ENCODE results near the gene CAVIN1. TPM values are rescaled to one million over a fixed set of nuclear protein-coding genes. Genes with fewer than 3 reads are reported as not detected.

CAVIN1 gene
- total and polyA plus RNA-seq, 2 experiments from 2014 or later = 18.1 to 35.7 TPM

DNA sequence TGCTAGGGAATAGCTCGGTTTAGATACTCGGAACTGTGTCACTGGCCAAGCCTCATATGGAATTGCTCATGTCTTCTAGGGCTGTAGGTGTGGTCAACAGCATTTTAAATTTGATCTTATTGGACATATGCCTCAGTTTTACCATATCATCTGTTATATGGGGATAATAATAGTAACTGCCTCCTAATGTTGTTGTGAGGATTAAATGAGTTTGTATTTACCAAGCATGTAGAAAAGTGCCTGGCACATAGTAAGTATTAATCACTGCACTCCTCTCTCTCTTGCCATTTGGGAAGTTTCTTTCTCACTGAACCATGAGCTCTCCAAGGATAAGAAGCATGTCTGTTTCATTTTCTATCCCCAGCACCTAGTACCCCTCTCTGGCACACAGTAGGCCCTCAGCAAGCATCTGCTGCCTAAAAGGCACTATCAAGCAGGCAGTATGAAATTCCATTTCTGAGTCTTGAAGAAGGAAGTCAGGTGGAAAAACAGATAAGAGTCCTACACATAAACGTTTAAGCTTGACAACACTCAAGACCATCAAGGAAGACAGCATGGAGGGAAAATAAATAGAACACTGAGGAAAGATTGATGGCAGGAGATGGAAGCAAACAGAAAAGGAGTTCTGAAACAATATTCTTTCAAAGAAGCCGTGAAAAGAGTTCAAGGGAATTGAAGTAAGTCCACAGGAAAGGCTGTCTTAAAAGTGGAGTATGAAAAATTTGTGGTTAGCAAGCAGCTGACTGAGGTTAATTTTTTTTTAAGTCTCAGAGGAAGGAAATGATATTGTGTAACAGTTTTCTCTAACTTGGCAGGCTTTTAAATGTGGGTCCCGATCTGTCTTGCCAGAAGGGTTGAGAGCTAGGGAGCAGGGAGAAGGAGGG is 33.4 kb upstream of the CAVIN1 start:
- H3K9me3 Mint-ChIP-seq = no peaks in the 10 kb centered on the region
- peaks cover 6% of the 10 kb centered on the region for H3K27me3 Mint-ChIP-seq (ENCODE audit: insufficient read depth, low read depth, poor library complexity)
- Histone ChIP-seq H3K4me3 (no peak overlapping the region), H3F3A (replicated peaks; ENCODE audit: low read depth) (peaks cover 8% of the 10 kb centered on the region; the same call in 1 of the 2 replicates), H3K27me3 (ENCODE audit: insufficient read depth) (no peaks in the 10 kb centered on the region), H3K27ac (ENCODE audit: low read depth) (no peak overlapping the region), H2AFZ (peak overlapping the region; percentile 69; the same call in 1 of the 2 replicates), H3K4me1 (ENCODE audit: insufficient read depth) (peaks cover 29% of the 10 kb centered on the region), H3K79me2 (replicated peaks; ENCODE audit: insufficient read depth) (peaks cover 25% of the 10 kb centered on the region), H3K9me2 (ENCODE audit: insufficient read depth) (no peaks in the 10 kb centered on the region), H4K20me1 (replicated peaks; ENCODE audit: insufficient read depth) (peaks cover 20% of the 10 kb centered on the region), H3K4me2 (no peak overlapping the region), H3K36me3 (ENCODE audit: insufficient read depth) (peaks cover 7% of the 10 kb centered on the region; the same call in 1 of the 2 replicates)
- no peak for ATAC-seq
- H3K4me3 Mint-ChIP-seq = no peak overlapping the region
- H3K4me1 Mint-ChIP-seq = peaks cover 36% of the 10 kb centered on the region
- H3K36me3 Mint-ChIP-seq (ENCODE audit: low read depth) = peaks cover 5% of the 10 kb centered on the region; the same call in 2 of the 3 replicates
- TF ChIP-seq, protein P1, sequence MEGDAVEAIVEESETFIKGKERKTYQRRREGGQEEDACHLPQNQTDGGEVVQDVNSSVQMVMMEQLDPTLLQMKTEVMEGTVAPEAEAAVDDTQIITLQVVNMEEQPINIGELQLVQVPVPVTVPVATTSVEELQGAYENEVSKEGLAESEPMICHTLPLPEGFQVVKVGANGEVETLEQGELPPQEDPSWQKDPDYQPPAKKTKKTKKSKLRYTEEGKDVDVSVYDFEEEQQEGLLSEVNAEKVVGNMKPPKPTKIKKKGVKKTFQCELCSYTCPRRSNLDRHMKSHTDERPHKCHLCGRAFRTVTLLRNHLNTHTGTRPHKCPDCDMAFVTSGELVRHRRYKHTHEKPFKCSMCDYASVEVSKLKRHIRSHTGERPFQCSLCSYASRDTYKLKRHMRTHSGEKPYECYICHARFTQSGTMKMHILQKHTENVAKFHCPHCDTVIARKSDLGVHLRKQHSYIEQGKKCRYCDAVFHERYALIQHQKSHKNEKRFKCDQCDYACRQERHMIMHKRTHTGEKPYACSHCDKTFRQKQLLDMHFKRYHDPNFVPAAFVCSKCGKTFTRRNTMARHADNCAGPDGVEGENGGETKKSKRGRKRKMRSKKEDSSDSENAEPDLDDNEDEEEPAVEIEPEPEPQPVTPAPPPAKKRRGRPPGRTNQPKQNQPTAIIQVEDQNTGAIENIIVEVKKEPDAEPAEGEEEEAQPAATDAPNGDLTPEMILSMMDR (conservative IDR thresholded peaks at IDR 0.05; ENCODE audit: low read depth in 2 of 2) = no peak
- TF ChIP-seq STAT1 (IDR thresholded peaks at IDR 0.05; ENCODE audit: unreplicated experiment) (no peak), JUNB (IDR thresholded peaks at IDR 0.05; ENCODE audit: unreplicated experiment) (no peak), NANOG (IDR thresholded peaks at IDR 0.05; ENCODE audit: borderline replicate concordance) (no peak), EZH2 (IDR thresholded peaks at IDR 0.05; ENCODE audit: low read depth, unreplicated experiment) (no peak), ZNF114 (CRISPR knock-in tag; IDR thresholded peaks at IDR 0.05) (no peak), CREB1 (CRISPR knock-in tag; IDR thresholded peaks at IDR 0.05; ENCODE audit: low read depth) (no peak), ZNF331 (CRISPR knock-in tag; IDR thresholded peaks at IDR 0.05; ENCODE audit: low read depth) (no peak), EZH2phosphoT487 (IDR thresholded peaks at IDR 0.05; ENCODE audit: unreplicated experiment) (no peak), POLR2AphosphoS5 (IDR thresholded peaks at IDR 0.05; ENCODE audit: low read depth) (no peak)
- TF ChIP-seq, protein P2, sequence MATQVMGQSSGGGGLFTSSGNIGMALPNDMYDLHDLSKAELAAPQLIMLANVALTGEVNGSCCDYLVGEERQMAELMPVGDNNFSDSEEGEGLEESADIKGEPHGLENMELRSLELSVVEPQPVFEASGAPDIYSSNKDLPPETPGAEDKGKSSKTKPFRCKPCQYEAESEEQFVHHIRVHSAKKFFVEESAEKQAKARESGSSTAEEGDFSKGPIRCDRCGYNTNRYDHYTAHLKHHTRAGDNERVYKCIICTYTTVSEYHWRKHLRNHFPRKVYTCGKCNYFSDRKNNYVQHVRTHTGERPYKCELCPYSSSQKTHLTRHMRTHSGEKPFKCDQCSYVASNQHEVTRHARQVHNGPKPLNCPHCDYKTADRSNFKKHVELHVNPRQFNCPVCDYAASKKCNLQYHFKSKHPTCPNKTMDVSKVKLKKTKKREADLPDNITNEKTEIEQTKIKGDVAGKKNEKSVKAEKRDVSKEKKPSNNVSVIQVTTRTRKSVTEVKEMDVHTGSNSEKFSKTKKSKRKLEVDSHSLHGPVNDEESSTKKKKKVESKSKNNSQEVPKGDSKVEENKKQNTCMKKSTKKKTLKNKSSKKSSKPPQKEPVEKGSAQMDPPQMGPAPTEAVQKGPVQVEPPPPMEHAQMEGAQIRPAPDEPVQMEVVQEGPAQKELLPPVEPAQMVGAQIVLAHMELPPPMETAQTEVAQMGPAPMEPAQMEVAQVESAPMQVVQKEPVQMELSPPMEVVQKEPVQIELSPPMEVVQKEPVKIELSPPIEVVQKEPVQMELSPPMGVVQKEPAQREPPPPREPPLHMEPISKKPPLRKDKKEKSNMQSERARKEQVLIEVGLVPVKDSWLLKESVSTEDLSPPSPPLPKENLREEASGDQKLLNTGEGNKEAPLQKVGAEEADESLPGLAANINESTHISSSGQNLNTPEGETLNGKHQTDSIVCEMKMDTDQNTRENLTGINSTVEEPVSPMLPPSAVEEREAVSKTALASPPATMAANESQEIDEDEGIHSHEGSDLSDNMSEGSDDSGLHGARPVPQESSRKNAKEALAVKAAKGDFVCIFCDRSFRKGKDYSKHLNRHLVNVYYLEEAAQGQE (IDR thresholded peaks at IDR 0.05; ENCODE audit: unreplicated experiment) = no peak
- TF ChIP-seq, protein P3, sequence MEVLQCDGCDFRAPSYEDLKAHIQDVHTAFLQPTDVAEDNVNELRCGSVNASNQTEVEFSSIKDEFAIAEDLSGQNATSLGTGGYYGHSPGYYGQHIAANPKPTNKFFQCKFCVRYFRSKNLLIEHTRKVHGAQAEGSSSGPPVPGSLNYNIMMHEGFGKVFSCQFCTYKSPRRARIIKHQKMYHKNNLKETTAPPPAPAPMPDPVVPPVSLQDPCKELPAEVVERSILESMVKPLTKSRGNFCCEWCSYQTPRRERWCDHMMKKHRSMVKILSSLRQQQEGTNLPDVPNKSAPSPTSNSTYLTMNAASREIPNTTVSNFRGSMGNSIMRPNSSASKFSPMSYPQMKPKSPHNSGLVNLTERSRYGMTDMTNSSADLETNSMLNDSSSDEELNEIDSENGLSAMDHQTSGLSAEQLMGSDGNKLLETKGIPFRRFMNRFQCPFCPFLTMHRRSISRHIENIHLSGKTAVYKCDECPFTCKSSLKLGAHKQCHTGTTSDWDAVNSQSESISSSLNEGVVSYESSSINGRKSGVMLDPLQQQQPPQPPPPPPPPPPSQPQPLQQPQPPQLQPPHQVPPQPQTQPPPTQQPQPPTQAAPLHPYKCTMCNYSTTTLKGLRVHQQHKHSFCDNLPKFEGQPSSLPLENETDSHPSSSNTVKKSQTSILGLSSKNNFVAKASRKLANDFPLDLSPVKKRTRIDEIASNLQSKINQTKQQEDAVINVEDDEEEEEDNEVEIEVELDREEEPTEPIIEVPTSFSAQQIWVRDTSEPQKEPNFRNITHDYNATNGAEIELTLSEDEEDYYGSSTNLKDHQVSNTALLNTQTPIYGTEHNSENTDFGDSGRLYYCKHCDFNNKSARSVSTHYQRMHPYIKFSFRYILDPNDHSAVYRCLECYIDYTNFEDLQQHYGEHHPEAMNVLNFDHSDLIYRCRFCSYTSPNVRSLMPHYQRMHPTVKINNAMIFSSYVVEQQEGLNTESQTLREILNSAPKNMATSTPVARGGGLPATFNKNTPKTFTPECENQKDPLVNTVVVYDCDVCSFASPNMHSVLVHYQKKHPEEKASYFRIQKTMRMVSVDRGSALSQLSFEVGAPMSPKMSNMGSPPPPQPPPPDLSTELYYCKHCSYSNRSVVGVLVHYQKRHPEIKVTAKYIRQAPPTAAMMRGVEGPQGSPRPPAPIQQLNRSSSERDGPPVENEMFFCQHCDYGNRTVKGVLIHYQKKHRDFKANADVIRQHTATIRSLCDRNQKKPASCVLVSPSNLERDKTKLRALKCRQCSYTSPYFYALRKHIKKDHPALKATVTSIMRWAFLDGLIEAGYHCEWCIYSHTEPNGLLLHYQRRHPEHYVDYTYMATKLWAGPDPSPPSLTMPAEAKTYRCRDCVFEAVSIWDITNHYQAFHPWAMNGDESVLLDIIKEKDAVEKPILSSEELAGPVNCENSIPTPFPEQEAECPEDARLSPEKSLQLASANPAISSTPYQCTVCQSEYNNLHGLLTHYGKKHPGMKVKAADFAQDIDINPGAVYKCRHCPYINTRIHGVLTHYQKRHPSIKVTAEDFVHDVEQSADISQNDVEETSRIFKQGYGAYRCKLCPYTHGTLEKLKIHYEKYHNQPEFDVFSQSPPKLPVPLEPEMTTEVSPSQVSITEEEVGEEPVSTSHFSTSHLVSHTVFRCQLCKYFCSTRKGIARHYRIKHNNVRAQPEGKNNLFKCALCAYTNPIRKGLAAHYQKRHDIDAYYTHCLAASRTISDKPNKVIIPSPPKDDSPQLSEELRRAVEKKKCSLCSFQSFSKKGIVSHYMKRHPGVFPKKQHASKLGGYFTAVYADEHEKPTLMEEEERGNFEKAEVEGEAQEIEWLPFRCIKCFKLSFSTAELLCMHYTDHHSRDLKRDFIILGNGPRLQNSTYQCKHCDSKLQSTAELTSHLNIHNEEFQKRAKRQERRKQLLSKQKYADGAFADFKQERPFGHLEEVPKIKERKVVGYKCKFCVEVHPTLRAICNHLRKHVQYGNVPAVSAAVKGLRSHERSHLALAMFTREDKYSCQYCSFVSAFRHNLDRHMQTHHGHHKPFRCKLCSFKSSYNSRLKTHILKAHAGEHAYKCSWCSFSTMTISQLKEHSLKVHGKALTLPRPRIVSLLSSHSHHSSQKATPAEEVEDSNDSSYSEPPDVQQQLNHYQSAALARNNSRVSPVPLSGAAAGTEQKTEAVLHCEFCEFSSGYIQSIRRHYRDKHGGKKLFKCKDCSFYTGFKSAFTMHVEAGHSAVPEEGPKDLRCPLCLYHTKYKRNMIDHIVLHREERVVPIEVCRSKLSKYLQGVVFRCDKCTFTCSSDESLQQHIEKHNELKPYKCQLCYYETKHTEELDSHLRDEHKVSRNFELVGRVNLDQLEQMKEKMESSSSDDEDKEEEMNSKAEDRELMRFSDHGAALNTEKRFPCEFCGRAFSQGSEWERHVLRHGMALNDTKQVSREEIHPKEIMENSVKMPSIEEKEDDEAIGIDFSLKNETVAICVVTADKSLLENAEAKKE (CRISPR knock-in tag; IDR thresholded peaks at IDR 0.05) = no peak
- TF ChIP-seq, protein P4, sequence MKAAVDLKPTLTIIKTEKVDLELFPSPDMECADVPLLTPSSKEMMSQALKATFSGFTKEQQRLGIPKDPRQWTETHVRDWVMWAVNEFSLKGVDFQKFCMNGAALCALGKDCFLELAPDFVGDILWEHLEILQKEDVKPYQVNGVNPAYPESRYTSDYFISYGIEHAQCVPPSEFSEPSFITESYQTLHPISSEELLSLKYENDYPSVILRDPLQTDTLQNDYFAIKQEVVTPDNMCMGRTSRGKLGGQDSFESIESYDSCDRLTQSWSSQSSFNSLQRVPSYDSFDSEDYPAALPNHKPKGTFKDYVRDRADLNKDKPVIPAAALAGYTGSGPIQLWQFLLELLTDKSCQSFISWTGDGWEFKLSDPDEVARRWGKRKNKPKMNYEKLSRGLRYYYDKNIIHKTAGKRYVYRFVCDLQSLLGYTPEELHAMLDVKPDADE (IDR thresholded peaks at IDR 0.05) = no peak
- H3K27ac Mint-ChIP-seq = no peak overlapping the region; the same call in 1 of the 2 replicates
- DNase-seq (ENCODE audit: low spot score) = no peak

Data from GM23338 (cell line).